GM12874 (cell line): ENCODE results near the gene LIMA1.

Experiments
- TF ChIP-seq, protein P1 (sequence below): IDR thresholded peaks from 2 replicates; pipeline ENCODE4 v1.5.1; 2011; ENCODE audit warnings: low read depth, mild to moderate bottlenecking, control low read depth, low read length, moderate library complexity; ENCODE audit not compliant: insufficient read depth

The LIMA1 gene

DNA sequence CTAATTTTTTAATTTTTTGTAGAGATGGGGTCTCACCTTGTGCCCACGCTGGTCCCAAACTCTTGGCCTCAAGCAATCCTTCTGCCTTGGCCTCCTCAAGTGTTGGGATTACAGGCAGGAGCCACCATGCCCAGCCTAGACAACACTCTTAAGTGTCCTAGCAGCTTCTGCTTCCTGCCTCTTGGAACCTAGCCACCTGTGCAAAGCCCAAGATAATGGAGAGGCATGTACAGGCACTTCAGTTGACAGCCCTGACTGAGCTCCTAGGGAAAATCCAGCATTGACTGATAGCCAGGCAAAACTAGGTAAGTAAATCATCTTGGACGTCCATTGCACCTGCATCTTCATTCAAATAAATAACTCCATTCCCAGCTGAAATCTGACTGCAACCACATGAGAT, 155.8 kb downstream of the LIMA1 start:
- TF ChIP-seq, protein P1, sequence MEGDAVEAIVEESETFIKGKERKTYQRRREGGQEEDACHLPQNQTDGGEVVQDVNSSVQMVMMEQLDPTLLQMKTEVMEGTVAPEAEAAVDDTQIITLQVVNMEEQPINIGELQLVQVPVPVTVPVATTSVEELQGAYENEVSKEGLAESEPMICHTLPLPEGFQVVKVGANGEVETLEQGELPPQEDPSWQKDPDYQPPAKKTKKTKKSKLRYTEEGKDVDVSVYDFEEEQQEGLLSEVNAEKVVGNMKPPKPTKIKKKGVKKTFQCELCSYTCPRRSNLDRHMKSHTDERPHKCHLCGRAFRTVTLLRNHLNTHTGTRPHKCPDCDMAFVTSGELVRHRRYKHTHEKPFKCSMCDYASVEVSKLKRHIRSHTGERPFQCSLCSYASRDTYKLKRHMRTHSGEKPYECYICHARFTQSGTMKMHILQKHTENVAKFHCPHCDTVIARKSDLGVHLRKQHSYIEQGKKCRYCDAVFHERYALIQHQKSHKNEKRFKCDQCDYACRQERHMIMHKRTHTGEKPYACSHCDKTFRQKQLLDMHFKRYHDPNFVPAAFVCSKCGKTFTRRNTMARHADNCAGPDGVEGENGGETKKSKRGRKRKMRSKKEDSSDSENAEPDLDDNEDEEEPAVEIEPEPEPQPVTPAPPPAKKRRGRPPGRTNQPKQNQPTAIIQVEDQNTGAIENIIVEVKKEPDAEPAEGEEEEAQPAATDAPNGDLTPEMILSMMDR: no peak
